PC-3 (cell line): ENCODE data around the gene EMP1. TPM values are rescaled to one million over a fixed set of nuclear protein-coding genes. Genes with fewer than 3 reads are reported as not detected.

ENCODE experiments used
- ATAC-seq: fragments of 200-7000 bp; cut with Tn5 transposase; 2 replicates; pipeline ENCODE4 v1.9.1; 2020; ENCODE audit warnings: mild to moderate bottlenecking, moderate library complexity
- BruUV-seq: library from RNA; stranded (reverse); fragments of 400-500 nt; replicated peaks from 2 replicates; lab custom pipeline; 2021; lab: Mats Ljungman, UMichigan
- CTCF ChIA-PET: fragments of 300-600 bp; sonication (Branson Sonifier 250); formaldehyde crosslinking; loops from one replicate; lab custom pipeline; 2022; ENCODE audit warnings: antibody characterized with exemption; lab: Charles Lee
- POLR2A ChIA-PET: fragments of 300-600 bp; sonication (Branson Sonifier 250); formaldehyde crosslinking; loops from one replicate; lab custom pipeline; 2022; ENCODE audit warnings: antibody characterized with exemption; ENCODE audit not compliant: unreplicated experiment; lab: Charles Lee
- DNase-seq: peaks from one replicate; pipeline ENCODE4 v3.0.0-alpha.2; 2015
- H2AFZ ChIP-seq: fragments of 300-600 bp; sonication (generic); 2 replicates; pipeline ENCODE4 v1.6.0; 2016; ENCODE audit warnings: antibody characterized with exemption, low read length
- H3F3A ChIP-seq: fragments of 300-600 bp; sonication (generic); one replicate; pipeline ENCODE4 v1.6.0; 2017; ENCODE audit warnings: antibody characterized with exemption, low read length, control low read depth, mild to moderate bottlenecking; ENCODE audit not compliant: unreplicated experiment
- H3K27ac ChIP-seq: fragments of 300-600 bp; sonication (generic); 2 replicates; pipeline ENCODE4 v1.5.1; 2016; ENCODE audit warnings: mild to moderate bottlenecking, low read length
- H3K27me3 ChIP-seq: fragments of 300-600 bp; sonication (generic); 2 replicates; pipeline ENCODE4 v1.6.1; 2016; ENCODE audit warnings: low read length, mixed read lengths
- H3K36me3 ChIP-seq: fragments of 300-600 bp; sonication (generic); 2 replicates; pipeline ENCODE4 v1.6.1; 2016; ENCODE audit warnings: low read depth, mixed run types, low read length, mixed read lengths
- H3K4me1 ChIP-seq: fragments of 300-600 bp; sonication (generic); 2 replicates; pipeline ENCODE4 v1.5.1; 2016; ENCODE audit warnings: low read length; ENCODE audit not compliant: insufficient read depth
- H3K4me2 ChIP-seq: fragments of 300-600 bp; sonication (generic); 2 replicates; pipeline ENCODE4 v1.6.0; 2016; ENCODE audit warnings: low read length
- H3K4me3 ChIP-seq: fragments of 300-600 bp; sonication (generic); 2 replicates; pipeline ENCODE4 v1.5.1; 2016; ENCODE audit warnings: mild to moderate bottlenecking, low read length, mixed read lengths
- H3K79me2 ChIP-seq: fragments of 300-600 bp; sonication (generic); 2 replicates; pipeline ENCODE4 v1.6.1; 2017; ENCODE audit warnings: low read length, mixed read lengths
- H3K9ac ChIP-seq: fragments of 300-600 bp; sonication (generic); 2 replicates; pipeline ENCODE4 v1.6.0; 2016; ENCODE audit warnings: mild to moderate bottlenecking, low read length
- H3K9me2 ChIP-seq: fragments of 300-600 bp; sonication (generic); replicated peaks from 2 replicates; pipeline ENCODE4 v1.6.1; 2016; ENCODE audit warnings: mixed run types, low read length, mixed read lengths
- H3K9me3 ChIP-seq: fragments of 300-600 bp; sonication (generic); 2 replicates; pipeline ENCODE4 v1.6.1; 2016; ENCODE audit warnings: low read length, mixed read lengths
- H4K20me1 ChIP-seq: fragments of 300-600 bp; sonication (generic); 2 replicates; pipeline ENCODE4 v1.6.1; 2016; ENCODE audit warnings: low read length, mixed read lengths
- EZH2 ChIP-seq: fragments of 300-600 bp; sonication (generic); IDR thresholded peaks from one replicate; pipeline ENCODE4 v1.6.1; 2017; ENCODE audit warnings: antibody characterized with exemption, mild to moderate bottlenecking, low read length; ENCODE audit not compliant: unreplicated experiment
- EZH2phosphoT487 ChIP-seq: fragments of 300-600 bp; sonication (generic); IDR thresholded peaks from 2 replicates; pipeline ENCODE4 v1.6.1; 2018; ENCODE audit warnings: mild to moderate bottlenecking, antibody characterized with exemption, low read length, borderline replicate concordance
- intact Hi-C: fragments of 100-400 bp; cut with micrococcal nuclease; formaldehyde crosslinking; loops from 2 replicates; pipeline ENCODE4 v1.9.0; 2023
- total RNA-seq: library from RNA; depleted of rRNA; stranded (reverse); fragments of >200 nt; gene quantifications from 2 replicates; pipeline ENCODE4 v1.2.3, GENCODE V29; 2014
- TF ChIP-seq, protein P1 (sequence below): fragments of 300-600 bp; sonication (generic); conservative IDR thresholded peaks from 2 replicates; pipeline ENCODE4 v1.5.1; 2017; ENCODE audit warnings: antibody characterized with exemption, low read depth, mild to moderate bottlenecking, low read length

Gene EMP1
- total RNA-seq, 1 experiment from 2014 or later, result 158 TPM

DNA sequence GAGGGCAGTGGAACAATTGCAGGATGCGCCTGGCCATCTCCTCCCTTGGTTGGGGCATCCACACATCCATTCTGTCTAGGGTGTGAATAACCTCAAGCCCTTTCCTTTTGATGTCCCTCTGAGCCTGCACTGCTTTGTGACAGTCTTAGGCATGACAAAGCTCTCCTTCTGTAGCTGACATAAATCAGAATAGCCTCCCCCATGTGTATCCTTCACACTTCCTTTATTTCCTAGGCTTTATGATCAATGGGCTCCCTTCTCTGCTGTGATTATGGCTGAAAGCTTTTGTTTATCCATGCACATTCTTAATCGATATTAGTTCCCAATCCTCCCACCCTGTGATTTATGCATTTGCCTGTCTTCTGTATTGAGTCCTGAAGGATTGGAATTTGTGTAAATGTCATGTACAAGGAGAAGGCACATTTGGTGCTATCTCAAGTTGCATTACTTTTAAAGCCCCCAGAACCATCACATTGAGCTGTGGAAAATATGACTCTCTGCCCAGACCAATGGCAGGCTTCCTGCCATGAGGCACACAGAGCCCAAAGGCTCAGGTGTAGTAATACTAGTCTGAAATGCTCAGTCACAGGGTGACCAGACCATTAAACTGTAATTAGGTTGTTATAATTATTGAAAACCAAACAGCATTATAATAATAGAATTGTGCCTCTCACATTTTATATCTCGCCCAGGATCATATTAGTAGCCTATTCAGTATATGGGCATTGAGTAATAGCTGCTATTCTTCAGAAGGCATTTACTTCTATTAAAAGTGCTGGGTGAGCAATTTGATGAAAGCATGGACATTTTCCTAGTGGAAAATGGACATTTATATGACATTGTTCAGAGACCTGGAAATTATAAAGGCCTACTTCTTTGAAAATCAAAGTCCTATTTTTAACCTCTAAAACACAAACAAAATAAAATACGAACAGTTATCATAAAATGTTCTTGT is 14.0 kb downstream of the EMP1 start:
- Histone ChIP-seq H3K79me2 (peaks cover 47% of the 10 kb centered on the region), H4K20me1 (peaks cover 15% of the 10 kb centered on the region), H3K27ac (no peak overlapping the region), H3K9me3 (no peaks in the 10 kb centered on the region), H3F3A (peaks cover 5% of the 10 kb centered on the region), H2AFZ (no peak overlapping the region), H3K36me3 (peaks cover 48% of the 10 kb centered on the region), H3K4me2 (peak overlapping the region; percentile 28; the same call in 1 of the 2 replicates), H3K4me1 (peaks cover 63% of the 10 kb centered on the region), H3K4me3 (no peak overlapping the region), H3K9me2 (no peaks in the 10 kb centered on the region), H3K27me3 (no peaks in the 10 kb centered on the region), H3K9ac (no peak overlapping the region)
- ChIA-PET POLR2A (interaction anchor here (0.7 kb wide), 1 partner anchor 112 kb away, joined by 7 read pairs; no protein-coding TSS in a partner anchor), CTCF (interaction anchor here (0.7 kb wide), 1 partner anchor 225 kb away, joined by 4 read pairs; no protein-coding TSS in a partner anchor)
- ATAC-seq, result no peak
- no peak for DNase-seq
- intact Hi-C loops, result loop anchor here (10.0 kb wide), 1 partner anchor 226 kb away; no protein-coding TSS in a partner anchor
- no peak for TF ChIP-seq EZH2phosphoT487
- no TSS peak for BruUV-seq

DNA sequence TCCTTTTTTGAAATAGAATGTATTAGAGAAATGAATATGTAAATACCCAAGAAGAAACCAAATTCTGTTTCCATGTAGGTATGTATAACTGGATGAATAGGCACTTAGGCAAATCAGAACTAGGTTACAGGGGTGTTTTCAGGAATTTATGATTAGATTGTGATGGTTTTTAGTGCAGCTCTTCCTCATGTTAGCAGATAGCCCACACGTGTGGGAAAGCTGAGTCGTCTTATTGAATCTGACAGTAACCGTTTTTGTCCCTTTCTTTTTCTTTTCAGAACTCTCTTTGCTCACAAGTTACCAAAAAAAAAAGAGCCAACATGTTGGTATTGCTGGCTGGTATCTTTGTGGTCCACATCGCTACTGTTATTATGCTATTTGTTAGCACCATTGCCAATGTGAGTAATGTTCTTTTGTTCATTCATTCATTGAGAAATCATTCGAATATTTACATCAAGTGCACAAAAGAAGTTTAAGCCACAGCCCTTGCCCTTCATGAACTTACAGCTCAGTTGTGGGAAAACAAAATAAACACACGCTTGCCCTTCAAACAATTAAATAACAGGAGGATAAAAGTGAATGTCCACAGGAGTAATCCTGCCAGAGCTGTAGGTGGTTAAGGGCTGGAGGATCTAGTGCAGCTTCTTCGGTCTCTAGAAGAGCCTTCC is 14.8 kb downstream of the EMP1 start:
- Histone ChIP-seq H3K79me2 (peaks cover 47% of the 10 kb centered on the region), H4K20me1 (peaks cover 15% of the 10 kb centered on the region), H3K4me2 (peak overlapping the region; percentile 28; the same call in 1 of the 2 replicates), H3F3A (no peaks in the 10 kb centered on the region), H3K4me3 (no peak overlapping the region), H3K9ac (no peak overlapping the region), H3K27ac (peak overlapping the region; percentile 19), H3K9me3 (no peaks in the 10 kb centered on the region), H2AFZ (no peak overlapping the region), H3K27me3 (no peaks in the 10 kb centered on the region), H3K9me2 (no peaks in the 10 kb centered on the region), H3K36me3 (peaks cover 56% of the 10 kb centered on the region), H3K4me1 (peaks cover 56% of the 10 kb centered on the region)
- DNase-seq, result peak; percentile 59
- BruUV-seq, result no TSS peak
- TF ChIP-seq, protein P1, sequence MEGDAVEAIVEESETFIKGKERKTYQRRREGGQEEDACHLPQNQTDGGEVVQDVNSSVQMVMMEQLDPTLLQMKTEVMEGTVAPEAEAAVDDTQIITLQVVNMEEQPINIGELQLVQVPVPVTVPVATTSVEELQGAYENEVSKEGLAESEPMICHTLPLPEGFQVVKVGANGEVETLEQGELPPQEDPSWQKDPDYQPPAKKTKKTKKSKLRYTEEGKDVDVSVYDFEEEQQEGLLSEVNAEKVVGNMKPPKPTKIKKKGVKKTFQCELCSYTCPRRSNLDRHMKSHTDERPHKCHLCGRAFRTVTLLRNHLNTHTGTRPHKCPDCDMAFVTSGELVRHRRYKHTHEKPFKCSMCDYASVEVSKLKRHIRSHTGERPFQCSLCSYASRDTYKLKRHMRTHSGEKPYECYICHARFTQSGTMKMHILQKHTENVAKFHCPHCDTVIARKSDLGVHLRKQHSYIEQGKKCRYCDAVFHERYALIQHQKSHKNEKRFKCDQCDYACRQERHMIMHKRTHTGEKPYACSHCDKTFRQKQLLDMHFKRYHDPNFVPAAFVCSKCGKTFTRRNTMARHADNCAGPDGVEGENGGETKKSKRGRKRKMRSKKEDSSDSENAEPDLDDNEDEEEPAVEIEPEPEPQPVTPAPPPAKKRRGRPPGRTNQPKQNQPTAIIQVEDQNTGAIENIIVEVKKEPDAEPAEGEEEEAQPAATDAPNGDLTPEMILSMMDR, result no peak
- TF ChIP-seq EZH2, result no peak
- TF ChIP-seq EZH2phosphoT487, result no peak
- 0 out of 2 replicates have a peak, but pooled peaks have one; percentile 7 for ATAC-seq
- intact Hi-C loops, result loop anchor here (10.0 kb wide), 1 partner anchor 227 kb away; no protein-coding TSS in a partner anchor
- ChIA-PET POLR2A (interaction anchor here (0.7 to 1.2 kb wide), 3 partner anchors 15 to 113 kb away, joined by 4 to 8 read pairs (median 7); partner anchors contain the start of gene EMP1), CTCF (interaction anchor here (0.7 to 1.3 kb wide), 2 partner anchors 113 to 225 kb away, joined by 4 to 17 read pairs (median 14); no protein-coding TSS in a partner anchor)
